Ishikawa (cell line): Measurements from ENCODE around the gene KRT85.

Source experiments
- CEBPB ChIP-seq: IDR thresholded peaks from 2 replicates; pipeline ENCODE4 v1.6.1; 2012
- CREB1 ChIP-seq: IDR thresholded peaks from 2 replicates; pipeline ENCODE4 v1.6.1; 2012; ENCODE audit warnings: low read depth
- EGR1 ChIP-seq: IDR thresholded peaks from 2 replicates; pipeline ENCODE4 v1.6.1; 2012
- EP300 ChIP-seq: IDR thresholded peaks from 2 replicates; pipeline ENCODE4 v1.6.1; 2012; ENCODE audit warnings: borderline replicate concordance
- FOXM1 ChIP-seq: IDR thresholded peaks from 2 replicates; pipeline ENCODE4 v1.6.1; 2012; ENCODE audit warnings: low read depth, borderline replicate concordance
- MAX ChIP-seq: IDR thresholded peaks from 2 replicates; pipeline ENCODE4 v1.6.1; 2012
- NFIC ChIP-seq: IDR thresholded peaks from 2 replicates; pipeline ENCODE4 v1.6.1; 2012
- RAD21 ChIP-seq: IDR thresholded peaks from 2 replicates; pipeline ENCODE4 v1.6.1; 2012; ENCODE audit warnings: low read depth
- REST ChIP-seq: IDR thresholded peaks from 2 replicates; pipeline ENCODE4 v1.6.1; 2012; ENCODE audit warnings: low read depth, mild to moderate bottlenecking
- TAF1 ChIP-seq: IDR thresholded peaks from 2 replicates; pipeline ENCODE4 v1.6.1; 2012; ENCODE audit warnings: low read depth, mild to moderate bottlenecking
- TCF12 ChIP-seq: IDR thresholded peaks from 2 replicates; pipeline ENCODE4 v1.6.1; 2012; ENCODE audit warnings: low read depth
- TEAD4 ChIP-seq: IDR thresholded peaks from 2 replicates; pipeline ENCODE4 v1.6.1; 2012
- USF1 ChIP-seq: IDR thresholded peaks from 2 replicates; pipeline ENCODE4 v1.6.1; 2012
- YY1 ChIP-seq: IDR thresholded peaks from 2 replicates; pipeline ENCODE4 v1.6.1; 2012; ENCODE audit warnings: low read depth
- ZBTB7A ChIP-seq: IDR thresholded peaks from 2 replicates; pipeline ENCODE4 v1.6.1; 2012; ENCODE audit warnings: low read depth

Gene KRT85

GRCh38 chr12:52396656-52397055, 29.4 kb upstream of the KRT85 start:
- no peak for TF ChIP-seq REST

GRCh38 chr12:52395761-52396434, 28.6 kb upstream of the KRT85 start:
- TF ChIP-seq EGR1 (no peak), TEAD4 (no peak), EP300 (no peak), YY1 (no peak), USF1 (no peak), CREB1 (no peak), REST (no peak), FOXM1 (no peak), ZBTB7A (peak; percentile 46; the same call in 1 of the 2 replicates), RAD21 (peak; percentile 79), CEBPB (peak; percentile 67)

GRCh38 chr12:52394836-52395405, 27.6 kb upstream of the KRT85 start:
- no peak for TF ChIP-seq FOXM1
- TF ChIP-seq CEBPB = no peak
- TF ChIP-seq YY1 = no peak
- no peak for TF ChIP-seq MAX
- TF ChIP-seq EGR1 = no peak
- TF ChIP-seq CREB1 = no peak
- TF ChIP-seq RAD21 = no peak
- TF ChIP-seq TCF12 = no peak
- TF ChIP-seq REST = no peak
- no peak for TF ChIP-seq NFIC

- TF ChIP-seq USF1 (no peak), EGR1 (no peak), TAF1 (no peak), FOXM1 (no peak), NFIC (no peak), MAX (no peak), YY1 (no peak), ZBTB7A (no peak), RAD21 (no peak), TCF12 (no peak), REST (no peak), CREB1 (no peak), TEAD4 (no peak)
These were observed 25.3 kb upstream of the KRT85 start for GRCh38 chr12:52392465-52393007.
